IMR-90 (cell line): ENCODE measurements around the gene RIPOR2. TPM values are rescaled to one million over a fixed set of nuclear protein-coding genes. Genes with fewer than 3 reads are reported as not detected.

Experiments used
- ATAC-seq: fragments of 200-7000 bp; cut with Tn5 transposase; 2 replicates; pipeline ENCODE4 v1.9.1; 2020; ENCODE audit warnings: low read depth, mild to moderate bottlenecking, moderate library complexity
- BruUV-seq: library from RNA; stranded (reverse); fragments of 400-500 nt; replicated peaks from 2 replicates; lab custom pipeline; 2021; lab: Mats Ljungman, UMichigan
- CTCF ChIA-PET: fragments of 300-600 bp; formaldehyde crosslinking; extraction: SDS; loops from one replicate; lab custom pipeline; 2021; ENCODE audit warnings: antibody characterized with exemption; lab: Yijun Ruan, JAX
- POLR2A ChIA-PET: fragments of 300-600 bp; sonication (Branson Sonifier 250); formaldehyde crosslinking; loops from one replicate; lab custom pipeline; 2022; ENCODE audit warnings: antibody characterized with exemption; ENCODE audit not compliant: unreplicated experiment; lab: Charles Lee
- DNase-seq: peaks from one replicate; pipeline ENCODE4 v3.0.0; 2013
- H2AFZ ChIP-seq: replicated peaks from 2 replicates; pipeline ENCODE3; 2013; ENCODE audit warnings: low read length, mild to moderate bottlenecking; ENCODE audit not compliant: poor library complexity
- H2AK5ac ChIP-seq: 2 replicates; pipeline ENCODE4 v1.6.1; 2013; ENCODE audit warnings: low read depth, low read length, inconsistent platforms
- H2AK9ac ChIP-seq: replicated peaks from 2 replicates; pipeline ENCODE3; 2013; ENCODE audit warnings: mild to moderate bottlenecking, low read depth, low read length, moderate library complexity; ENCODE audit not compliant: poor library complexity
- H2BK120ac ChIP-seq: 2 replicates; pipeline ENCODE4 v1.6.1; 2013; ENCODE audit warnings: low read depth, low read length, inconsistent platforms
- H2BK15ac ChIP-seq: 3 replicates; pipeline ENCODE4 v1.6.1; 2013; ENCODE audit warnings: low read depth, low read length, inconsistent platforms
- H2BK20ac ChIP-seq: 2 replicates; pipeline ENCODE4 v1.6.1; 2013; ENCODE audit warnings: low read depth, mild to moderate bottlenecking, inconsistent platforms, low read length, moderate library complexity
- H2BK5ac ChIP-seq: 2 replicates; pipeline ENCODE4 v1.6.1; 2013; ENCODE audit warnings: mild to moderate bottlenecking, low read depth, low read length, inconsistent platforms; ENCODE audit not compliant: poor library complexity, severe bottlenecking
- H3K14ac ChIP-seq: replicated peaks from 2 replicates; pipeline ENCODE4 v1.6.1; 2013; ENCODE audit warnings: low read depth, low read length, inconsistent platforms
- H3K18ac ChIP-seq: 2 replicates; pipeline ENCODE4 v1.6.1; 2013; ENCODE audit warnings: low read depth, low read length, control low read depth
- H3K23ac ChIP-seq: 2 replicates; pipeline ENCODE4 v1.6.1; 2013; ENCODE audit warnings: low read depth, low read length, inconsistent platforms
- H3K27ac ChIP-seq: 2 replicates; pipeline ENCODE4 v1.5.1; 2013; ENCODE audit warnings: mild to moderate bottlenecking, control low read depth, low read length; ENCODE audit not compliant: insufficient read depth
- H3K27me3 ChIP-seq: 2 replicates; pipeline ENCODE4 v1.6.1; 2013; ENCODE audit warnings: low read length; ENCODE audit not compliant: control insufficient read depth, insufficient read depth
- H3K36me3 ChIP-seq: 2 replicates; pipeline ENCODE4 v1.6.1; 2013; ENCODE audit warnings: low read length, mixed read lengths; ENCODE audit not compliant: control insufficient read depth, insufficient read depth
- H3K4ac ChIP-seq: 2 replicates; pipeline ENCODE4 v1.6.1; 2013; ENCODE audit warnings: low read depth, low read length, inconsistent platforms
- H3K4me1 ChIP-seq: 2 replicates; pipeline ENCODE4 v1.6.1; 2013; ENCODE audit warnings: low read length, mixed read lengths; ENCODE audit not compliant: control insufficient read depth, insufficient read depth
- H3K4me2 ChIP-seq: 2 replicates; pipeline ENCODE4 v1.6.1; 2013; ENCODE audit warnings: low read depth, mild to moderate bottlenecking, control low read depth, low read length, moderate library complexity
- H3K4me3 ChIP-seq: 2 replicates; pipeline ENCODE4 v1.5.1; 2013; ENCODE audit warnings: low read depth, mild to moderate bottlenecking, control low read depth, low read length, moderate library complexity; ENCODE audit not compliant: insufficient read depth
- H3K56ac ChIP-seq: 2 replicates; pipeline ENCODE4 v1.6.1; 2013; ENCODE audit warnings: low read length, inconsistent platforms; ENCODE audit not compliant: insufficient read depth; ENCODE audit errors: extremely low read depth
- H3K79me1 ChIP-seq, 2 experiments: 2 replicates each; pipeline ENCODE4 v1.6.1; 2013; ENCODE audit warnings: low read length in 2 of 2, inconsistent platforms in 1 of 2, low read depth in 1 of 2
- H3K9ac ChIP-seq: 2 replicates; pipeline ENCODE4 v1.6.1; 2013; ENCODE audit warnings: low read depth, low read length, control low read depth
- H3K9me1 ChIP-seq: 2 replicates; pipeline ENCODE4 v1.6.1; 2013; ENCODE audit warnings: low read length, inconsistent platforms; ENCODE audit not compliant: insufficient read depth
- H3K9me3 ChIP-seq: 2 replicates; pipeline ENCODE4 v1.6.1; 2013; ENCODE audit warnings: low read length; ENCODE audit not compliant: control insufficient read depth, insufficient read depth
- H4K20me1 ChIP-seq: 2 replicates; pipeline ENCODE4 v1.6.1; 2013; ENCODE audit warnings: low read length, inconsistent platforms; ENCODE audit not compliant: insufficient read depth
- H4K5ac ChIP-seq: 2 replicates; pipeline ENCODE4 v1.6.1; 2013; ENCODE audit warnings: mild to moderate bottlenecking, low read depth, low read length, control low read depth
- H4K8ac ChIP-seq, 2 experiments: 2 replicates each; pipeline ENCODE4 v1.6.1; 2013; ENCODE audit warnings: low read depth in 2 of 2, low read length in 2 of 2, control low read depth in 1 of 2, inconsistent platforms in 1 of 2
- H4K91ac ChIP-seq: 2 replicates; pipeline ENCODE4 v1.6.1; 2013; ENCODE audit warnings: low read depth, low read length, inconsistent platforms; ENCODE audit not compliant: insufficient read depth
- CEBPB ChIP-seq: IDR thresholded peaks from 2 replicates; pipeline ENCODE4 v1.6.1; 2012; ENCODE audit warnings: low read depth, low read length, improper control_type of control experiment
- CHD1 ChIP-seq: IDR thresholded peaks from 2 replicates; pipeline ENCODE4 v1.6.1; 2012; ENCODE audit warnings: low read depth, low read length, improper control_type of control experiment
- CTCF ChIP-seq: conservative IDR thresholded peaks from 2 replicates; pipeline ENCODE4 v1.5.1; 2012; ENCODE audit warnings: mild to moderate bottlenecking, low read depth, low read length, improper control_type of control experiment
- ELK1 ChIP-seq: fragments of 150-350 bp; IDR thresholded peaks from 2 replicates; pipeline ENCODE4 v1.6.1; 2016; ENCODE audit warnings: low read depth, mild to moderate bottlenecking, low read length, moderate library complexity, borderline replicate concordance
- MAFK ChIP-seq: IDR thresholded peaks from 2 replicates; pipeline ENCODE4 v1.6.1; 2012; ENCODE audit warnings: low read depth, low read length, improper control_type of control experiment
- MAZ ChIP-seq: IDR thresholded peaks from 2 replicates; pipeline ENCODE4 v1.6.1; 2012; ENCODE audit warnings: low read depth, mild to moderate bottlenecking, low read length, improper control_type of control experiment, moderate library complexity, borderline replicate concordance
- MXI1 ChIP-seq: IDR thresholded peaks from 2 replicates; pipeline ENCODE4 v1.6.1; 2012; ENCODE audit warnings: low read depth, mild to moderate bottlenecking, low read length, moderate library complexity, borderline replicate concordance
- NFE2L2 ChIP-seq: fragments of 150-350 bp; IDR thresholded peaks from 2 replicates; pipeline ENCODE4 v1.6.1; 2016; ENCODE audit warnings: low read depth, mild to moderate bottlenecking, low read length
- POLR2A ChIP-seq: IDR thresholded peaks from 2 replicates; pipeline ENCODE4 v1.6.1; 2012; ENCODE audit warnings: mild to moderate bottlenecking, low read depth, low read length
- RAD21 ChIP-seq: IDR thresholded peaks from 2 replicates; pipeline ENCODE4 v1.6.1; 2012; ENCODE audit warnings: low read length, improper control_type of control experiment
- RCOR1 ChIP-seq: IDR thresholded peaks from 2 replicates; pipeline ENCODE4 v1.6.1; 2012; ENCODE audit warnings: mild to moderate bottlenecking, low read length, improper control_type of control experiment; ENCODE audit not compliant: insufficient replicate concordance
- RFX5 ChIP-seq: IDR thresholded peaks from 2 replicates; pipeline ENCODE4 v1.8.0; 2012; ENCODE audit warnings: low read depth, mild to moderate bottlenecking, low read length, moderate library complexity
- SMC3 ChIP-seq: fragments of 150-350 bp; IDR thresholded peaks from 2 replicates; pipeline ENCODE4 v1.6.1; 2016; ENCODE audit warnings: low read depth, mild to moderate bottlenecking, antibody characterized with exemption, low read length, moderate library complexity
- USF2 ChIP-seq: fragments of 150-350 bp; IDR thresholded peaks from 2 replicates; pipeline ENCODE4 v1.6.1; 2017; ENCODE audit warnings: mild to moderate bottlenecking, antibody characterized with exemption, low read length, low read depth
- WGBS, 2 experiments: methylation state at CpG; one replicate each; pipeline versions ENCODE4 v1.1.5 to v1.1.7; 2013; ENCODE audit warnings: missing lambda C conversion rate in 2 of 2; ENCODE audit not compliant: insufficient read length in 1 of 2; ENCODE audit errors: extremely low coverage in 2 of 2; 5-methylcytosine and 5-hydroxymethylcytosine counted together
- dilution Hi-C: fragments of 300-500 bp; cut with HindIII; formaldehyde crosslinking; loops from one replicate; pipeline ENCODE4 v1.14.3; 2018; ENCODE audit warnings: low sequenced_read_pairs; ENCODE audit not compliant: unreplicated experiment
- in situ Hi-C: fragments of 300-500 bp; cut with MboI; formaldehyde crosslinking; loops from 3 replicates; pipeline ENCODE4 v1.14.3; 2019; ENCODE audit warnings: low sequenced_read_pairs, inconsistent platforms, mixed read lengths
- intact Hi-C: fragments of 100-400 bp; cut with micrococcal nuclease; formaldehyde crosslinking; loops from 2 replicates; pipeline ENCODE4 v1.10.0; 2022
- polyA plus RNA-seq, 3 experiments: library from polyadenylated mRNA; depleted of rRNA; stranded (reverse); fragments of >200 nt; gene quantifications; 2 replicates each; pipeline ENCODE4 v1.2.3, GENCODE V29; 2012; ENCODE audit warnings: low replicate concordance in 1 of 3
- total RNA-seq: library from RNA; depleted of rRNA; stranded (reverse); fragments of >200 nt; gene quantifications from 2 replicates; pipeline ENCODE4 v1.2.3, GENCODE V29; 2012

Gene RIPOR2
- total and polyA plus RNA-seq, 2 of the 4 experiments (the other 2 are of a cell fraction), result 1.1 to 1.2 TPM

- Histone ChIP-seq H2BK5ac (no peak overlapping the region), H4K5ac (no peak overlapping the region), H3K9ac (no peak overlapping the region), H3K4me2 (no peak overlapping the region), H3K4me3 (no peak overlapping the region), H4K20me1 (no peaks in the 10 kb centered on the region), H2AK9ac (no peak overlapping the region), H2AK5ac (no peak overlapping the region), H3K9me1 (0 out of 2 replicates have a peak, but pooled peaks cover 3% of the 10 kb centered on the region), H3K79me1 (no peaks in the 10 kb centered on the region; a peak in 1 of 4 replicates), H3K4me1 (no peaks in the 10 kb centered on the region), H4K8ac (no peak overlapping the region), H3K4ac (no peak overlapping the region), H2BK20ac (no peak overlapping the region), H2AFZ (no peak overlapping the region), H2BK120ac (no peak overlapping the region), H4K91ac (no peak overlapping the region), H3K27ac (no peak overlapping the region), H2BK15ac (no peak overlapping the region), H3K18ac (no peak overlapping the region), H3K36me3 (peaks cover 20% of the 10 kb centered on the region), H3K9me3 (peaks cover 8% of the 10 kb centered on the region), H3K23ac (no peak overlapping the region), H3K14ac (no peak overlapping the region), H3K27me3 (no peaks in the 10 kb centered on the region), H3K56ac (no peak overlapping the region)
- WGBS, 2 experiments, result no CpG with 5 or more reads among the region's 4 CpGs
- ChIA-PET POLR2A (no interaction called here), CTCF (interaction anchor here (0.6 kb wide), 1 partner anchor 211 kb away, joined by 3 read pairs; no protein-coding TSS in a partner anchor)
- in situ Hi-C loops (no loop called here), intact Hi-C loops (no loop called here), dilution Hi-C loops (no loop called here)
- ATAC-seq (no peak), DNase-seq (no peak)
- no TSS peak for BruUV-seq
- no peak for TF ChIP-seq RFX5
- TF ChIP-seq NFE2L2, result no peak
- no peak for TF ChIP-seq CEBPB
- TF ChIP-seq USF2, result no peak
- no peak for TF ChIP-seq POLR2A
- TF ChIP-seq RAD21, result no peak
- TF ChIP-seq MAFK, result no peak
- no peak for TF ChIP-seq ELK1
- TF ChIP-seq SMC3, result no peak
- TF ChIP-seq MAZ, result no peak
- TF ChIP-seq MXI1, result no peak
- TF ChIP-seq CHD1, result no peak
- TF ChIP-seq RCOR1, result no peak
- no peak for TF ChIP-seq CTCF
These were observed 63.0 kb downstream of the RIPOR2 start for GRCh38 chr6:24872779-24873178.
